Measurements from ENCODE around the gene STAC3.

- TF ChIP-seq SUZ12 (IDR thresholded peaks at IDR 0.05) (no peak), FOXK2 (IDR thresholded peaks at IDR 0.05) (no peak), SP1 (IDR thresholded peaks at IDR 0.05) (no peak), CTBP1 (IDR thresholded peaks at IDR 0.05; ENCODE audit: borderline replicate concordance) (no peak), HDGF (IDR thresholded peaks at IDR 0.05; ENCODE audit: borderline replicate concordance) (no peak)
Observed at GRCh38 chr12:57261428-57261865, 10.5 kb upstream of the STAC3 start.

Measured in HEK293T (cell line).